Stimulated activated effector memory CD8-positive, alpha-beta T cell treated with anti-CD3 and anti-CD28 coated beads, Interleukin-12 subunit alpha, Interleukin-12 subunit beta, amount 100 ng/mL, for 72 hours (primary cell): ENCODE measurements around the gene ANKRD49.

Source experiments
- ATAC-seq: fragments of 150-1000 bp; cut with Tn5 transposase; 2 replicates; pipeline ENCODE4 v1.10.0; 2021
- DNase-seq, 2 donors: peaks; one replicate each; pipeline ENCODE4 v3.0.0; 2021 to 2022; ENCODE audit warnings: low spot score in 2 of 2
- H3K27ac Mint-ChIP-seq: one replicate; pipeline ENCODE4 v1.8.0; 2022; ENCODE audit warnings: mild to moderate bottlenecking, mixed read lengths
- H3K36me3 Mint-ChIP-seq: one replicate; pipeline ENCODE4 v1.8.0; 2022; ENCODE audit warnings: mild to moderate bottlenecking, mixed read lengths
- H3K4me1 Mint-ChIP-seq: one replicate; pipeline ENCODE4 v1.8.0; 2022; ENCODE audit warnings: mixed read lengths
- H3K4me3 Mint-ChIP-seq: one replicate; pipeline ENCODE4 v1.8.0; 2022; ENCODE audit warnings: mild to moderate bottlenecking, mixed read lengths
- H3K9me3 Mint-ChIP-seq: one replicate; pipeline ENCODE4 v1.8.0; 2022; ENCODE audit warnings: mixed read lengths

The ANKRD49 gene

GRCh38 chr11:94546162-94546470 is 52.3 kb downstream of the ANKRD49 start:
- H3K4me1 Mint-ChIP-seq: peaks cover 46% of the 10 kb centered on the region
- H3K9me3 Mint-ChIP-seq: no peaks in the 10 kb centered on the region
- ATAC-seq (no peak), DNase-seq (no peak)
- H3K27ac Mint-ChIP-seq: peak overlapping the region; percentile 58
- H3K36me3 Mint-ChIP-seq: peaks cover 19% of the 10 kb centered on the region
- H3K4me3 Mint-ChIP-seq: peak overlapping the region; percentile 97

GRCh38 chr11:94546886-94547285 is 53.1 kb downstream of the ANKRD49 start:
- DNase-seq (no peak), ATAC-seq (no peak)
- Mint-ChIP-seq H3K36me3 (peaks cover 19% of the 10 kb centered on the region), H3K9me3 (no peaks in the 10 kb centered on the region), H3K27ac (no peak overlapping the region), H3K4me1 (peaks cover 46% of the 10 kb centered on the region), H3K4me3 (peak overlapping the region; percentile 97)

GRCh38 chr11:94549146-94549545 is 55.4 kb downstream of the ANKRD49 start:
- Mint-ChIP-seq H3K4me1 (peaks cover 35% of the 10 kb centered on the region), H3K4me3 (no peak overlapping the region), H3K36me3 (peaks cover 12% of the 10 kb centered on the region), H3K9me3 (no peaks in the 10 kb centered on the region), H3K27ac (no peak overlapping the region)
- ATAC-seq (no peak), DNase-seq (no peak)
